GM21825 (cell line): ENCODE measurements around the gene MED12L.
"Not testable (repeated sequence)": the region's sequence is repeated elsewhere in the genome, so short reads cannot be mapped to it uniquely, and the experiment has no call there.

Experiments used
- ATAC-seq: cut with Tn5 transposase; IDR thresholded peaks from one replicate; pipeline ENCODE4 v1.9.1; 2021; ENCODE audit warnings: mild to moderate bottlenecking, moderate library complexity; ENCODE audit not compliant: unreplicated experiment

Gene MED12L

GRCh38 chr3:151236316-151236715 is 150.9 kb downstream of the MED12L start:
- ATAC-seq = no peak

- no peak for ATAC-seq
Measured at GRCh38 chr3:151236736-151237135, 151.3 kb downstream of the MED12L start.

- not testable (repeated sequence) for ATAC-seq
Measured at GRCh38 chr3:151242006-151242405, 156.5 kb downstream of the MED12L start.

GRCh38 chr3:151248772-151249337 is 163.4 kb downstream of the MED12L start:
- no peak for ATAC-seq

- ATAC-seq = no peak
Measured at GRCh38 chr3:151256749-151257148, 171.3 kb downstream of the MED12L start.

- no peak for ATAC-seq
Measured at GRCh38 chr3:151259664-151260063, 174.2 kb downstream of the MED12L start.

GRCh38 chr3:151262871-151263525 is 177.5 kb downstream of the MED12L start:
- ATAC-seq = no peak

- no peak for ATAC-seq
Measured at GRCh38 chr3:151264605-151265004, 179.1 kb downstream of the MED12L start.

GRCh38 chr3:151265166-151265565 is 179.7 kb downstream of the MED12L start:
- ATAC-seq = no peak

- peak; percentile 95 for ATAC-seq
Measured at GRCh38 chr3:151265866-151266265, 180.4 kb downstream of the MED12L start.

GRCh38 chr3:151267066-151267465 is 181.6 kb downstream of the MED12L start:
- no peak for ATAC-seq

GRCh38 chr3:151268267-151269235 is 183.1 kb downstream of the MED12L start:
- ATAC-seq = peak; percentile 60

GRCh38 chr3:151269631-151270030 is 184.2 kb downstream of the MED12L start:
- ATAC-seq = no peak

GRCh38 chr3:151275091-151275490 is 189.6 kb downstream of the MED12L start:
- no peak for ATAC-seq

GRCh38 chr3:151276038-151276686 is 190.7 kb downstream of the MED12L start:
- no peak for ATAC-seq

- ATAC-seq = peak; percentile 60
Measured at GRCh38 chr3:151276687-151277042, 191.2 kb downstream of the MED12L start.

- ATAC-seq = no peak
Measured at GRCh38 chr3:151278230-151278629, 192.8 kb downstream of the MED12L start, which contains the start of gene P2RY14. Gene P2RY14 (minus strand): TSS chr3:151278542. CDS start chr3:151214316, 64,226 bp downstream.

- no peak for ATAC-seq
Measured at GRCh38 chr3:151281671-151282324, 196.3 kb downstream of the MED12L start.

- no peak for ATAC-seq
Measured at GRCh38 chr3:151282921-151283320, 197.5 kb downstream of the MED12L start.

- ATAC-seq = no peak
Measured at GRCh38 chr3:151283387-151283786, 197.9 kb downstream of the MED12L start.
